Mononuclear cell (primary cell): Measurements from ENCODE around the gene BTK. TPM values are rescaled to one million over a fixed set of nuclear protein-coding genes. Genes with fewer than 3 reads are reported as not detected.

Experiments used
- H3K27me3 ChIP-seq: 2 replicates; pipeline ENCODE4 v1.6.0; 2011; ENCODE audit warnings: low read length, control low read depth; ENCODE audit not compliant: insufficient read depth
- H3K4me1 ChIP-seq: 2 replicates; pipeline ENCODE4 v1.5.1; 2011; ENCODE audit warnings: mild to moderate bottlenecking, low read length, control low read depth; ENCODE audit not compliant: insufficient read depth
- H3K4me3 ChIP-seq: 2 replicates; pipeline ENCODE4 v1.5.1; 2011; ENCODE audit warnings: mild to moderate bottlenecking, low read length, moderate library complexity
- H3K9me3 ChIP-seq: 2 replicates; pipeline ENCODE4 v1.5.1; 2011; ENCODE audit warnings: low read depth, mild to moderate bottlenecking, control low read depth, low read length
- total RNA-seq: library from RNA; depleted of rRNA; stranded (reverse); fragments of >200 nt; gene quantifications from one replicate; pipeline ENCODE4 v1.2.3, GENCODE V29; 2012

Gene BTK
- total RNA-seq, 1 donor: 33.1 TPM

DNA sequence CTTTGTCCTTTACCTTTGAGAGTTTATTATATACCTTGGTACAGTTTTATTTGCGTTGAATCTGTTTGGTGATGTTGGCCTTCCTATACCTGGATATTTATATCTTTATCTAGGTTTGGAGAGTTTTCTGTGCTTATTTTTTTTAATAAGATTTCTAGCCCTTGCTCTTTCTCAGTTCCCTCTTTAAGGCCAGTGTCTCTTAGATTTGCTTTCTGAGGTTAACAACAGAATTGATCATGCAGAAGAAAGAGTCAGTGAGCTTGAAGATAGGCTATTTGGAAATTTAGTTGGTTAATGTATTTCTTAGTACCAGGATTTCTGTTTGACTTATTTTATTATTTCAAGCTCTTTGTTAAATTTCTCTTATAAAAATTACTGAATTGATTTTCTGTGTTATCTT lies 82.2 kb downstream of the BTK start:
- H3K27me3 ChIP-seq: no peaks in the 10 kb centered on the region
- no peaks in the 10 kb centered on the region for H3K9me3 ChIP-seq
- no peaks in the 10 kb centered on the region for H3K4me1 ChIP-seq
- no peak overlapping the region for H3K4me3 ChIP-seq

Other genes with a start within 250 kb of the BTK start
- not detected for gene DRP2, start 166.4 kb downstream of the BTK start, total RNA-seq
- not detected for gene TAF7L, start 94.9 kb downstream of the BTK start, total RNA-seq
- 1.8 TPM for gene TIMM8A, start 37.4 kb downstream of the BTK start, total RNA-seq
- gene RPL36A, start 4.8 kb upstream of the BTK start, total RNA-seq: 245 TPM
- gene GLA, start 21.7 kb upstream of the BTK start, total RNA-seq: 33.2 TPM
- 75.5 TPM for gene HNRNPH2, start 22.0 kb upstream of the BTK start, total RNA-seq
- gene ARMCX4, start 99.3 kb upstream of the BTK start, total RNA-seq: 5.4 TPM
- 1.9 TPM for gene ARMCX1, start 164.4 kb upstream of the BTK start, total RNA-seq
- gene ARMCX6, start 231.8 kb upstream of the BTK start, total RNA-seq: 15.2 TPM
- 22.6 TPM for gene ARMCX3, start 237.0 kb upstream of the BTK start, total RNA-seq